Kidney capillary endothelial cell (primary cell): Measurements from ENCODE around the gene NECTIN1.

Source experiments
- DNase-seq: peaks from one replicate; pipeline ENCODE4 v3.0.0-alpha.2; 2018; ENCODE audit warnings: low spot score

The NECTIN1 gene

GRCh38 chr11:119671561-119672015, 57.4 kb downstream of the NECTIN1 start:
- no peak for DNase-seq

- DNase-seq = no peak
Observed at GRCh38 chr11:119671051-119671450, 57.9 kb downstream of the NECTIN1 start.

GRCh38 chr11:119669487-119669886, 59.5 kb downstream of the NECTIN1 start:
- DNase-seq = no peak

GRCh38 chr11:119668676-119669075, 60.3 kb downstream of the NECTIN1 start:
- no peak for DNase-seq

DNA sequence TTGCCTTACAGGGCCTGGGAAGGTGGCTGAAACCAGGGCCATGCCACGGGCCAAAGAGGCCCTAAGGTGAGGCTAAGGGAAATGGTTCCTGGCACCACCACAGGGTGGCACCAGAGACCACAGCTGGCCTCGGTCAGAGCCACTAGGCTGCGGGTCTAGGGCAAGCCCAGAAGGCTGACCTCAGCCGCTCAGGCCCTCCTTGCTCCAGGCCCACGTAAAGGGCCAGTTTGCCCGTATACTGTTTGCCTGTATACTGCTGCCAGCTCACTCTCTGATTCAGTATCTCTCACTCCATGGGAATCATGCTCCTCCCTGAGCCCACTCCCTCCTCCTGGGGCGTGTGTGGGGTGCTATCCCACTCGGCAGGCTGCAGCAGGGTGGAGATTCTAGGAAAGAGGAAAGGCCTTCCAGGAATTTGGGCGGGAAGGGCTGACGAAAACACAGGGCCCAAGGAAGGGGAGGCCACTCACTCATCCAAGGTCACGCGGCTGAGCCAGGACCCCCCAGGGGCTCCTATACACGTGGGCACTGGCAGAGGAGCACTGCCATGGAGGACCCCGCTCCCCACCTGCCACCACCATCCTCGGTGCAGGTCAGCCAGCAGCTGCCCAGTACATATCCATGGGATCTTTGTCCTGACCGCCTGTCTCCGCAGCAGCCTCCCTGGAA, 62.4 kb downstream of the NECTIN1 start:
- peak; percentile 75 for DNase-seq

DNA sequence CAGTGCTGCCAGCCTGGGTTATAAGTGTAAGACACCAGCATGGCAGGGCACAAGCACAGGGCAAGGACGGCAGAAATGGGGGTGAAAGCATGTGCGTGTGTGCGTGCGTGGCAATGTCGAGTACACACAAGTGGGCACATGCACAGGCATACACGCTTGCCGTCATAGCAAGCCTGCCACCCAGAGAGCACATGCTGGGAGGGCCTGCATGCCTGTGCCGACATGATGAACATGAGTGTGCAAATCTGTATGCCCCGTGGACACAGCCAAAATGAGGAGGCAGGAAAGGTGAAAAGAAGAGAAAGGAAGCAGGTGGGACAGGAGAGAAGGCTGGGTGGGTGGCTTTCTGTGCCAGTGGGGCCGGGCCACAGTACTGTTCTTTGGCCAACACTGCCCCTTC, 62.9 kb downstream of the NECTIN1 start:
- no peak for DNase-seq

DNA sequence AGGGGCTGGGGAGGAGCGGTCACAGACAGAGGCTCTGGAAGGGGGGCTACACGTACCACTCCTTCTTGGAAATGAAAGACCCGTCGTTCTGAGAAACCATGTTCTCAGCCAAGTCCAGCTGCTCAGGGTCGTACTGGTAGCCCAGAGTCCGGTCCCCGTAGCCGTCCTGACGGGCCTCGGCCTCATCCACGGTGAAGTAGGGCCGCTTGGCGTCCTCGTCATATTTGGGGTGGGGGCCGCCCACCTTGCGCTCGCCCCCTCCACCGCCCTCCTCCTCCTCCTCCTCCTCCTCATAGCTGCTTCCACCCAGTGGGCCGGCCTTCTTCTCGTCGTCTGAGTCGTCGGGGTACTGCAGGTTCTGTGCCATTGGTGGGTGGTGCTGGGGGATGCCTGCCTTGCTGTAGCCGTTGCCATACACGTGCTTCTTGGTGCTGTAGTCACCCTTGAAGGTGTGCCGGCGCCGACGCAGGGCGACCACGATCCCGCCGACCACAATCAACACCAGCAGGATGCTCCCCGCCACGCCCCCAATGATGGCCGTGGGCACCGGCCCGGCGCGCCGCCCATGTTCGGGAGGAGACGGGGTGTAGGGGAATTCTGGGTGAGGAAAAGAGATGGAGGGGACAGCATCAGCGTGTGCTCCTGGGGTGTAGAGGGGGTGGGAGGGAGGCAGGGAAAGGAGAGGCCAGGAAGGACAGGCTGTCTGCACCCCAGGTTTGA, 64.1 kb downstream of the NECTIN1 start:
- no peak for DNase-seq

DNA sequence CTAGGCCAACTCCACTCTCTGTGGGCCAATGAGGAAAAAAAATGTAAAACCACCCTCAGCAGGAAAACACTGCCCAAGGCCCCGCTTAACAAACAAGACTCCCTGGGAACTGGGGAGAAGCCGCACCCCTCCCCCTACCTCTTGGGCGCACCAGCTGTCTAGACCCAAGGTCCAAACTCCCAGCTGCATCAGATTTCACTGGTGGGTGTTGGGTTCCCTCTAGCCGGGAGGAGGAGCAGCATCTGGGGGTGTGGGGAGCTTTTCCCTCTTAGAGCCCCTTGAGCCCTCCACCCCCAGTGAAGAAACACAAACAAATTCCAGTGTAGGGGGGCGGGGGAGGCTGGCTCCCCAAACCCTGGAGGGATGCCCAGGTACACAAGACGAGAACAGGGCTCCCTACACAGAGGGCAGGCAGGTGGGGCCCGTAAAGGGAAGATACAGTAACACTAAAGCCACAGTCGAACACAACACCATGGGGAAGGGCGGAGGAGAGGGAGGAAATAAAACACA, 64.9 kb downstream of the NECTIN1 start:
- no peak for DNase-seq

- no peak for DNase-seq
Observed at GRCh38 chr11:119663279-119663678, 65.7 kb downstream of the NECTIN1 start.

GRCh38 chr11:119661226-119661625, 67.8 kb downstream of the NECTIN1 start:
- no peak for DNase-seq

DNA sequence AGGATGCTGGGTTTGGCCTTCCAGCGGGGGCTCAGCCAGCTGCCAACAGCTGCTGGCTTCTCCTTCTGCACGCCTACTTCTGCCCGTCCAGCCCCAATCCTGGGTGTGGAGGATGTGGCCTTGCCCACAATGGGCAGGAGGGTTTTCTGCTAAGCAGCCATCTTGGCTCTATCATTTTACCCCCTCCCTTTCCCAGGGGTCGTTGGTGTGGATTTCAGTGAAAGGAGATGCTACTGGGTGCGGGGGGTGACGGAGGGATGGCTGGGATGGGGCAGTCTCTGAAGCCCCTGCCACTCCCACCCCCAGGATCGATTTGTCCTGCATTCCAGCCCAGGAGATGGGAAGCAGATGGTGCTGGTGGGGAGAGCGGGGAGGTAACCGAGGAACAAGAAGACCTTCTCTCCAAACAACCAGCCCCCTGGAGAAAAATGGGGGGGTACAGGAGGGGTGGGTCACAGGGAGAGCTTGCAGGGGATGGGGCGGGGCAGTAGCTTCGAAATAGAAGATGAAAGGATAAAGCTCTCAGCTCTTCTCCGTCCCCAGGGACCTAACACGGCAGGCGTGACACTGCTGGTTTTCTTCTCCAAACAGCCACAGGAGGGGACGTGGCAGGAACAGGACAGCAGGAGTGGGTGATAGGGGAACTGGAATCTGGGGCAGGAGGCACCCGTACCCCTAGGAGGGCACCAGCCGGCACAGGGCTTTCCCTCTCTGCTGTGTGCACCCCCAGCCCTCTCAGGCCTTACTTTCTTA, 68.9 kb downstream of the NECTIN1 start:
- no peak for DNase-seq

- no peak for DNase-seq
Observed at GRCh38 chr11:119652907-119653659, 75.9 kb downstream of the NECTIN1 start.

DNA sequence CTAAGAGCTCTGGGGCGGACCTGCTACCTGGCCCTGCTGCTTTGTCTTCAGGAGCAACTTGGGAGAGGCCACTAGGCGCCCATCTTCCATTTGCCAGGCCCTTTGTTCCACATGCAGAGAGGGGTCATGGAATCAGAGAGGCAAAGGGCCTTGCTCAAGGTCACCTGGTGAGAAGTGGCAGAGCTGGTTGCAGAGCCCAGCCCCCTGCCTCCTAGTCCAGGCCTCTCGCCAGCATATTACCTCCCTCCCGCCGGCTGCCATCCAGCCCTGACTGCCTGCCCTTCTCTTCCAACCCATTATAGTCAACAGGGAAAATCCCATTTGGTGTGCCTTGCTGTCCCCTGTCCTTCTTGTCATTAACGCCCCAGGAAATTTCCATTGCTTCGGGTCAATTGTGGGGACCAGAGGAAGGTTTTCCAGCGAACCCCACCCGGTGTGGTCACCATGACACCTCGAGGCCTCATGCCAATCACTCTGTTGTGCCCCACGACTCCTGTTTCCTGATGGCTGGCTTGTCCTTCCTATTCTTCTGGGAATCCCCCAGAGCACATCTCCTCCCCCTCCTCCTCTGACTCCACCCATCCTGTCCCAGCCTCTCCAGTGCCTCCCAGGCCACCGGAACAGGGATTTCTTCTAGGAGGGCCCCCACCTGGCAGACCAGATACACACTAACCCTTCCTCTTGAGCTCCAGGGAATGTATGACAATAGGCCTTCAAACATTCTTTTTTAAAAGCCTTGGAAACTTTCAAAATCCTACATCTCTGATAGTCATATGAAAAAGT, 77.0 kb downstream of the NECTIN1 start:
- DNase-seq = no peak

DNA sequence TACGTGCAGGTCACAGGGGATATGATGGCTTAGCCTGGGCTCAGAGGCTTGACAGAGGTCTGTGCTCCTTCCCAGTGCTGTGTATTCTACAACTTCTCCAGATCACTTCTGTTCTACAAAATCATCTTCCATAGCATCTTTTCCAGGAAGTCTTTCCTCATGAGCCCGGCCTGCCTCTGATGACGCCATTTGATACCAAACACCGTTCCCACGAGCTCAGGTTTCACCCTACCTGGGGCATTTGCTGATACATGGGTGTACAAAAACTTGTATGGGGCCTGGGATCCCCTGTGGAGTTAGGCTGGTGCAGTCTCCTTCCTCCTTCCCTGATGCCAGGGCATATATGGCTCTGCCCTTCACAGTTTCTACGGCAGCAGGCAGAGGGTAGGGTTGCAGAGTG, 78.7 kb downstream of the NECTIN1 start:
- no peak for DNase-seq

DNA sequence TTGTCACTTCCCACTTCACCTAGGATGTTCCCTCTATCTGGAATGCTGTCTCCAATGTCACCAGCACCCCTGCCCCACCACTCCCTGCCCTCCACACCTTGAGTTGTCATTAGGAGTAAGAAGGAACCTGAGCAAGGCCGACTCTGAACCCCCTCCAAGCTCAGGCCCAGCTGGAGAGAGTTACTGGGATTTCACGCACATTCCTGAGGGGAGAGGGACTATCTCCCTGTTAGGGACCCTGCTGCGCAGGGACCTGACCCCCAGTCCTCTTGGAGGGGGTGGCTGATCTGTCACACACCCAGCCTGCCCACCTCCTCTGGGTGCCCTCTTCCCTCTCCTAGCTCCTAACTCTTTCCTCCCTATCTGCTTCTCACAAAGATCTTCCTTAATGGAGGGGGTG, 81.7 kb downstream of the NECTIN1 start:
- no peak for DNase-seq

- DNase-seq = no peak
Observed at GRCh38 chr11:119645018-119645417, 84.0 kb downstream of the NECTIN1 start.

- no peak for DNase-seq
Observed at GRCh38 chr11:119644502-119644901, 84.5 kb downstream of the NECTIN1 start.

DNA sequence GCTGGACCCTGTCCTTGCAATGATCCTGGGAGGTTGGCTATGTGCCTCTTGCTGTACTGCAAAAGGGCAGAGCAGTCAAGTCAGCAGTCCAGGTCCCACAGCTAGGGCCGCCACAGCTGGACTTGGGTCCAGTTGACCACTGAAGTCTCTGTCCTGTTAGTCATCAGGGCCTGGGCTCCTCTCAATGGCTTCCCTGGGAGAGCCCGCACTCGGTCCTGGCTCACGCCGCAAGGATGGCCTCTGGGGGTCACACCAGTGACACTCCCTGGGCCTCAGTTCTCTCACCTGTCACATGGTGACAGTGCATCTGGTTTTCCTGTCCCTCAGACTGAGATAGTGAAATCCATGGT, 85.1 kb downstream of the NECTIN1 start:
- no peak for DNase-seq

GRCh38 chr11:119643212-119643875, 85.7 kb downstream of the NECTIN1 start:
- no peak for DNase-seq

DNA sequence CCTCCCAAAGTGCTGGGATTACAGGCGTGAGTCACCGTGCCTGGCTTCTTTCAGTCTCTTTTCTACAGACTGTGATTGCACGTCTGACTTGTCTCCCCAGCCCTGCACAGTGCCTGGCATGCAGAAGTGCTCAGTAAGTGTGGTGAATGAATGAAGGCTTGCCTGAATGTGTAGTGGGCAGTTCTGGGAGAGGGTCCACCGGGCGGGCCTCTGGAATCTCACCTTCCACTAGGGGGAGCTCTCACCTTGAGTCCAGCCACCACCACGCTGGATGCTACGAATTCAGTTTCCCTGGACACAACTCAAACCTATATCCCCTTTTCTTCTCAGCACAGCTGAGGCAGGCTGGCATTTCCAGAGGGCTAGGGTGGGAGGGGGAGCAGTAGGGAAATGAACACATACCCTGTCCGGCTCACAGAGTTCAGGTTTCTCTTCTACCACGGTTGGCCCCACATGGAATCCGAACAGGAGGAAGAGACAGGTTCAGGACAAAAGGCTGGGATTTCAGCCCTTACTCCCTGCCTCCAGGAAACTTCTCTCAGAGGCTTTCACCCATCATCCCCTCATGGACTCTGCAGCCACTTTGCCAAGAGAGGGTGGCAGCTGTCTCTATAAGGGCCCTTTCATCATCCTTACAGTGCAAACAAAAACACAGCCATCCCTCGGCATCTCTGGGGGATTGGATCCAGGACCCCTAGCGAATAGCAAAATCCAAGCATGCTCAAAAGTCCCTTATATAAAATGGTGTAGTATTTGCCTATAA, 86.8 kb downstream of the NECTIN1 start:
- no peak for DNase-seq
